SK-N-SH treated with all-trans-retinoic acid at 6 μM for 48 hours (cell line): ENCODE data around the gene NGLY1.

Source experiments
- ATAC-seq: fragments of 200-7000 bp; cut with Tn5 transposase; 3 replicates; pipeline ENCODE4 v1.9.1; 2020; ENCODE audit warnings: mild to moderate bottlenecking, moderate library complexity
- ARNTL ChIP-seq: fragments of 450-650 bp; formaldehyde crosslinking; IDR thresholded peaks from 2 replicates; pipeline ENCODE4 v1.5.0; 2020; ENCODE audit warnings: low read depth, mild to moderate bottlenecking, moderate library complexity, borderline replicate concordance
- BACH2 ChIP-seq: fragments of 250-450 bp; sonication (Bioruptor Pico); IDR thresholded peaks from 2 replicates; pipeline ENCODE4 v1.9.0; 2021; ENCODE audit warnings: mild to moderate bottlenecking, borderline replicate concordance
- CSDC2 ChIP-seq: fragments of 250-450 bp; sonication (Bioruptor Pico); IDR thresholded peaks from 2 replicates; pipeline ENCODE4 v1.5.0; 2020; ENCODE audit warnings: mild to moderate bottlenecking, moderate library complexity
- ESRRG ChIP-seq: fragments of 250-450 bp; sonication (Bioruptor Pico); IDR thresholded peaks from 2 replicates; pipeline ENCODE4 v1.6.1; 2021; ENCODE audit warnings: mild to moderate bottlenecking
- GLIS3 ChIP-seq: fragments of 250-450 bp; sonication (Bioruptor Pico); IDR thresholded peaks from 2 replicates; pipeline ENCODE4 v1.5.0; 2020; ENCODE audit warnings: mild to moderate bottlenecking, moderate library complexity
- ISL1 ChIP-seq: fragments of 250-450 bp; sonication (Bioruptor Pico); IDR thresholded peaks from 2 replicates; pipeline ENCODE4 v2.1.2; 2022; ENCODE audit warnings: mild to moderate bottlenecking, moderate library complexity
- RARB ChIP-seq: fragments of 250-450 bp; sonication (Bioruptor Pico); IDR thresholded peaks from 2 replicates; pipeline ENCODE4 v1.8.0; 2021; ENCODE audit warnings: mild to moderate bottlenecking, moderate library complexity
- TCF4 ChIP-seq: fragments of 250-450 bp; sonication (Bioruptor Pico); IDR thresholded peaks from 2 replicates; pipeline ENCODE4 v1.8.0; 2021; ENCODE audit warnings: mild to moderate bottlenecking, moderate library complexity, borderline replicate concordance
- TOX ChIP-seq: fragments of 250-450 bp; sonication (Bioruptor Pico); IDR thresholded peaks from 2 replicates; pipeline ENCODE4 v1.8.0; 2021; ENCODE audit warnings: mild to moderate bottlenecking, moderate library complexity, borderline replicate concordance
- ZFP3 ChIP-seq: fragments of 250-450 bp; sonication (Bioruptor Pico); IDR thresholded peaks from 2 replicates; pipeline ENCODE4 v1.5.0; 2020; ENCODE audit warnings: mild to moderate bottlenecking, moderate library complexity
- ZFP30 ChIP-seq: fragments of 450-650 bp; formaldehyde crosslinking; IDR thresholded peaks from 2 replicates; pipeline ENCODE4 v1.5.0; 2022; ENCODE audit warnings: mild to moderate bottlenecking, moderate library complexity
- ZNF565 ChIP-seq: fragments of 450-650 bp; formaldehyde crosslinking; conservative IDR thresholded peaks from 2 replicates; pipeline ENCODE4 v1.5.0; 2020; ENCODE audit warnings: low read depth, mild to moderate bottlenecking, moderate library complexity
- ZNF8 ChIP-seq: fragments of 450-650 bp; formaldehyde crosslinking; IDR thresholded peaks from 2 replicates; pipeline ENCODE4 v1.5.0; 2020; ENCODE audit warnings: mild to moderate bottlenecking, moderate library complexity
- TF ChIP-seq, protein P1 (sequence below): fragments of 250-450 bp; sonication (Bioruptor Pico); IDR thresholded peaks from 2 replicates; pipeline ENCODE4 v1.5.1; 2020; ENCODE audit warnings: low read depth, mild to moderate bottlenecking, moderate library complexity
- TF ChIP-seq, protein P2 (sequence below): fragments of 250-450 bp; sonication (Bioruptor Pico); IDR thresholded peaks from 2 replicates; pipeline ENCODE4 v1.5.1; 2021; ENCODE audit warnings: mild to moderate bottlenecking, moderate library complexity
- TF ChIP-seq, protein P3 (sequence below): fragments of 250-450 bp; sonication (Bioruptor Pico); IDR thresholded peaks from 2 replicates; pipeline ENCODE4 v1.8.0; 2021; ENCODE audit warnings: low read depth, mild to moderate bottlenecking, moderate library complexity, borderline replicate concordance
- TF ChIP-seq, protein P4 (sequence below): fragments of 250-450 bp; sonication (Bioruptor Pico); IDR thresholded peaks from 2 replicates; pipeline ENCODE4 v1.5.0; 2020; ENCODE audit warnings: mild to moderate bottlenecking, moderate library complexity

The NGLY1 gene

DNA sequence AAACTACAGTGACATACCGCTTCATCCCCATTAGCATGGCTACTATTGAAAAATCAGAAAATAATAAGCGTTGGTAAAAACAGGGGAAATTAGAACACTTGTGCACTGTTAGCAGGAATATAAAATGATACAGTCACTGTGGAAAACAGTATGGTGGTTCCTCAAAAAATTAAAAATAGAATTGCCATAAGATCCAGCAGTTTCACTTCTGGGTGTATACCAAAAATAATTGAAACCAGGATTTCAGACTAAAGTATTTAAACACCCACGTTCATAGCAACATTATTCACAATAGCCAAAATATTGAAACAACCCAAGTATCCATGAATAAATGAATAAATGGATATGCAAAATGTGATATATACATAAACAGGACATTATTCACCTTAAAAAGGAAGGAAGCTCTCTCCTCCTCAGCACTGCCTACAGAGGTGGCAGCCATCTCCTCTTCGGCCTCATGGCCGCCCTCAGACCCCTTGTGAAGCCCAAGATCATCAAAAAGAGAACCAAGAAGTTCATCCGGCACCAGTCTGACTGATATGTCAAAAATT lies 34.1 kb downstream of the NGLY1 start (continued):
- TF ChIP-seq ARNTL (CRISPR knock-in tag), result no peak
- no peak for TF ChIP-seq TOX

DNA sequence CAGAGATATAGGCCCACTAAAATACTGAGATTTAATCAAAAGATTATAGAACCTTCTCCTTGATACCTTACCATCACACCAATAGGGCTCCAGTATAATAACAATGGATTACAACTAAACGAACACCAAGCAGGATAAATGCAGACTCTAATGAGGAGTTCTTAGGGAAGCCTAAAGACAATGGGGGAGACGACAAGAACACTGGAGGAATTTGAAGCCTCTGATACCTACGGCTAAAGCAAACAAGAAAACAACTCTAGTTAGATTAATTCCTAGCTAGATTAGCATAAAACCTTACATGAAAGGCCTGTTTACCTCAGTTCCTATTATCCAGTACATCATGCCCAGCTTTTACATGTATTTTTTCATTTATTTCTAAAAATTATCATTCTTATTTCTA lies 35.1 kb downstream of the NGLY1 start:
- TF ChIP-seq TOX (no peak), RARB (CRISPR knock-in tag) (no peak), ZFP30 (CRISPR knock-in tag) (no peak)
- TF ChIP-seq, protein P1, sequence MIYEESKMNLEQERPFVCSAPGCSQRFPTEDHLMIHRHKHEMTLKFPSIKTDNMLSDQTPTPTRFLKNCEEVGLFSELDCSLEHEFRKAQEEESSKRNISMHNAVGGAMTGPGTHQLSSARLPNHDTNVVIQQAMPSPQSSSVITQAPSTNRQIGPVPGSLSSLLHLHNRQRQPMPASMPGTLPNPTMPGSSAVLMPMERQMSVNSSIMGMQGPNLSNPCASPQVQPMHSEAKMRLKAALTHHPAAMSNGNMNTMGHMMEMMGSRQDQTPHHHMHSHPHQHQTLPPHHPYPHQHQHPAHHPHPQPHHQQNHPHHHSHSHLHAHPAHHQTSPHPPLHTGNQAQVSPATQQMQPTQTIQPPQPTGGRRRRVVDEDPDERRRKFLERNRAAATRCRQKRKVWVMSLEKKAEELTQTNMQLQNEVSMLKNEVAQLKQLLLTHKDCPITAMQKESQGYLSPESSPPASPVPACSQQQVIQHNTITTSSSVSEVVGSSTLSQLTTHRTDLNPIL (CRISPR knock-in tag), result no peak
- no peak for ATAC-seq

DNA sequence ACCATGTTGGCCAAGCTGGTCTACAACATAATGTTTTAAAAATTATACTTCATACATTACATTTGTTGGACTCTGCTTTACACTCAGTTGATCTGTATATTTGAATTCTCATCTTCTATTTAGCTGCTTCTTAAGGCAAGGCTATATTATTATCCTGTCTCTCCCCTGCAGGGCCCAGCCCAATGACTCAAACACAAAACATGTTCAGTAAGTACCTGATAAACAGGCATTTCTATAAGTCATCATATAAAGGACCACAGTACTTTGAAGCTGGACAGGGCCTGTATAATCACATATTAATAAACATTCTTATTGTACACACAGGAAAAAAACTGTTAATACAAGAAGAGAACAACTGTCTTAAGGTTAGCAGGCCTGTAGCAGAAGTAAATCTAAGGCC lies 36.2 kb downstream of the NGLY1 start:
- ATAC-seq, result no peak
- TF ChIP-seq, protein P2, sequence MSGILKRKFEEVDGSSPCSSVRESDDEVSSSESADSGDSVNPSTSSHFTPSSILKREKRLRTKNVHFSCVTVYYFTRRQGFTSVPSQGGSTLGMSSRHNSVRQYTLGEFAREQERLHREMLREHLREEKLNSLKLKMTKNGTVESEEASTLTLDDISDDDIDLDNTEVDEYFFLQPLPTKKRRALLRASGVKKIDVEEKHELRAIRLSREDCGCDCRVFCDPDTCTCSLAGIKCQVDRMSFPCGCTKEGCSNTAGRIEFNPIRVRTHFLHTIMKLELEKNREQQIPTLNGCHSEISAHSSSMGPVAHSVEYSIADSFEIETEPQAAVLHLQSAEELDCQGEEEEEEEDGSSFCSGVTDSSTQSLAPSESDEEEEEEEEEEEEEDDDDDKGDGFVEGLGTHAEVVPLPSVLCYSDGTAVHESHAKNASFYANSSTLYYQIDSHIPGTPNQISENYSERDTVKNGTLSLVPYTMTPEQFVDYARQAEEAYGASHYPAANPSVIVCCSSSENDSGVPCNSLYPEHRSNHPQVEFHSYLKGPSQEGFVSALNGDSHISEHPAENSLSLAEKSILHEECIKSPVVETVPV (CRISPR knock-in tag), result no peak
- TF ChIP-seq TOX, result no peak

DNA sequence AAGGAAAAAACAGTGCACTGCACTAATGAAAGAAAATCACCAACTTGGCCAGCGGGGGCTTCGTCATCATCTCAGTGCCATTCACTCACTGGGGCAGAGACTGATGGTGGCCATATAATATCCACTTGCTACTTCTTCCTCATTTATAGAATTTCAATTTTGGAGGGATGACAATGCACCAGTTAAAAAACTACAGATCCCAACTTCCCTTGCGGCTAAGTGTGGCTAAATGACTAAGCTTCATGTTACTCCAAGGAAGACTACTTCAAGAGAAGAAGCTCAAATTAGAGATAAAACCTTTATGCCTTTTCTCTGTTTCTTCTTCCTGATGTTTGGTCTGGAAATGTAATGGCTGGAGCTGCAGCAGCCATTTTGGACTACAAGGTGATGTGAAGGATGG lies 38.8 kb downstream of the NGLY1 start:
- no peak for ATAC-seq
- TF ChIP-seq ZNF565 (CRISPR knock-in tag), result no peak
- no peak for TF ChIP-seq BACH2 (CRISPR knock-in tag)
- TF ChIP-seq ZFP3 (CRISPR knock-in tag), result no peak
- no peak for TF ChIP-seq ISL1 (CRISPR knock-in tag)
- TF ChIP-seq ZNF8 (CRISPR knock-in tag), result no peak
- TF ChIP-seq, protein P2 (CRISPR knock-in tag), result no peak
- no peak for TF ChIP-seq ESRRG (CRISPR knock-in tag)
- TF ChIP-seq, protein P3, sequence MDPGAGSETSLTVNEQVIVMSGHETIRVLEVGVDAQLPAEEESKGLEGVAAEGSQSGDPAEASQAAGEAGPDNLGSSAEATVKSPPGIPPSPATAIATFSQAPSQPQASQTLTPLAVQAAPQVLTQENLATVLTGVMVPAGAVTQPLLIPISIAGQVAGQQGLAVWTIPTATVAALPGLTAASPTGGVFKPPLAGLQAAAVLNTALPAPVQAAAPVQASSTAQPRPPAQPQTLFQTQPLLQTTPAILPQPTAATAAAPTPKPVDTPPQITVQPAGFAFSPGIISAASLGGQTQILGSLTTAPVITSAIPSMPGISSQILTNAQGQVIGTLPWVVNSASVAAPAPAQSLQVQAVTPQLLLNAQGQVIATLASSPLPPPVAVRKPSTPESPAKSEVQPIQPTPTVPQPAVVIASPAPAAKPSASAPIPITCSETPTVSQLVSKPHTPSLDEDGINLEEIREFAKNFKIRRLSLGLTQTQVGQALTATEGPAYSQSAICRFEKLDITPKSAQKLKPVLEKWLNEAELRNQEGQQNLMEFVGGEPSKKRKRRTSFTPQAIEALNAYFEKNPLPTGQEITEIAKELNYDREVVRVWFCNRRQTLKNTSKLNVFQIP, result no peak
- no peak for TF ChIP-seq ZFP30 (CRISPR knock-in tag)
- no peak for TF ChIP-seq CSDC2 (CRISPR knock-in tag)
- no peak for TF ChIP-seq GLIS3 (CRISPR knock-in tag)
- TF ChIP-seq ARNTL (CRISPR knock-in tag), result no peak
- TF ChIP-seq TOX, result no peak

DNA sequence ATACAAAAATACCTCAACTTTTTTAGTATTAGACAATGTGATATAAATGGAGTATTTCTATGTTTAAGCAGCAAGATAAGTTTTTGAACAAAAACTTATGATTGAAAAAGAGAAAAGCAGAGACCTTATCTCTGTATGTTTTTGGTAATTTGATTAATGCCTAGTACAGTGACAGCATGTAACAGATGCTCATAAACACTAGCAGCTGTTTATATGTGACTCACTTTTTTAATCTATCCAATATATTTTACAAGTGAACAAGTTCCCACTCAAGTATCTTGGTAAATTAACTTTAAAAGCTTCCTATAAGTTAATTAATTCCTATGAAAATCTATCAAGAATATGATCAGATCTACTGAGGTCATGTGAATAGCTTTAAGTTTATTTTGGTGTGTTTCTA lies 55.1 kb downstream of the NGLY1 start:
- no peak for ATAC-seq
- TF ChIP-seq ZFP3 (CRISPR knock-in tag), result no peak
- TF ChIP-seq TCF4 (CRISPR knock-in tag), result peak; percentile 57
- TF ChIP-seq, all 23 proteins: peak for 1

DNA sequence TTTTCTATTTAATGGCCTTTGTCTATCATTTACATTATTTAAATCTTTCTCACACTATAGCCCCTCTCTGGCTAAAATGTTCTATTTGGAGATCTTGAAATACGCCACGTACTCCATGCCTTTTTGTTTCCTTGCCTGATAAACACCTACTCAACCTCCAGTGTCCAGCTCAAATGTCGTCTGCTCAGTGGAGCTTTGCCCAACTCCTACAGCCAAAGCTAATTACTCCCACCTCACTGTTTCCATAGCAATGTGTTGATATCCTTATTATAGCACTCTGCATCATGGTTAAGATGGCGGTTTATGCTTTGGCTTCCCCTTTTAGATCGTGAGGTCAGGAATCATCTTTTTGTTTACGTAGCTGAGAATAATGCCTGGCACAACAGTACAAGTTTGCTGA lies 55.9 kb downstream of the NGLY1 start:
- TF ChIP-seq, protein P4, sequence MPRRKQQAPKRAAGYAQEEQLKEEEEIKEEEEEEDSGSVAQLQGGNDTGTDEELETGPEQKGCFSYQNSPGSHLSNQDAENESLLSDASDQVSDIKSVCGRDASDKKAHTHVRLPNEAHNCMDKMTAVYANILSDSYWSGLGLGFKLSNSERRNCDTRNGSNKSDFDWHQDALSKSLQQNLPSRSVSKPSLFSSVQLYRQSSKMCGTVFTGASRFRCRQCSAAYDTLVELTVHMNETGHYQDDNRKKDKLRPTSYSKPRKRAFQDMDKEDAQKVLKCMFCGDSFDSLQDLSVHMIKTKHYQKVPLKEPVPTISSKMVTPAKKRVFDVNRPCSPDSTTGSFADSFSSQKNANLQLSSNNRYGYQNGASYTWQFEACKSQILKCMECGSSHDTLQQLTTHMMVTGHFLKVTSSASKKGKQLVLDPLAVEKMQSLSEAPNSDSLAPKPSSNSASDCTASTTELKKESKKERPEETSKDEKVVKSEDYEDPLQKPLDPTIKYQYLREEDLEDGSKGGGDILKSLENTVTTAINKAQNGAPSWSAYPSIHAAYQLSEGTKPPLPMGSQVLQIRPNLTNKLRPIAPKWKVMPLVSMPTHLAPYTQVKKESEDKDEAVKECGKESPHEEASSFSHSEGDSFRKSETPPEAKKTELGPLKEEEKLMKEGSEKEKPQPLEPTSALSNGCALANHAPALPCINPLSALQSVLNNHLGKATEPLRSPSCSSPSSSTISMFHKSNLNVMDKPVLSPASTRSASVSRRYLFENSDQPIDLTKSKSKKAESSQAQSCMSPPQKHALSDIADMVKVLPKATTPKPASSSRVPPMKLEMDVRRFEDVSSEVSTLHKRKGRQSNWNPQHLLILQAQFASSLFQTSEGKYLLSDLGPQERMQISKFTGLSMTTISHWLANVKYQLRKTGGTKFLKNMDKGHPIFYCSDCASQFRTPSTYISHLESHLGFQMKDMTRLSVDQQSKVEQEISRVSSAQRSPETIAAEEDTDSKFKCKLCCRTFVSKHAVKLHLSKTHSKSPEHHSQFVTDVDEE (CRISPR knock-in tag), result no peak
- TF ChIP-seq ESRRG (CRISPR knock-in tag), result no peak
- TF ChIP-seq, protein P2 (CRISPR knock-in tag), result no peak
- TF ChIP-seq CSDC2 (CRISPR knock-in tag), result no peak
- TF ChIP-seq, protein P1 (CRISPR knock-in tag), result no peak
- TF ChIP-seq ISL1 (CRISPR knock-in tag), result no peak
- ATAC-seq, result no peak
